ENCODE data around the gene PPP1R37. TPM values are rescaled to one million over a fixed set of nuclear protein-coding genes. Genes with fewer than 3 reads are reported as not detected.

The PPP1R37 gene
- total RNA-seq, 1 experiment from 2014 or later = 33.6 TPM

DNA sequence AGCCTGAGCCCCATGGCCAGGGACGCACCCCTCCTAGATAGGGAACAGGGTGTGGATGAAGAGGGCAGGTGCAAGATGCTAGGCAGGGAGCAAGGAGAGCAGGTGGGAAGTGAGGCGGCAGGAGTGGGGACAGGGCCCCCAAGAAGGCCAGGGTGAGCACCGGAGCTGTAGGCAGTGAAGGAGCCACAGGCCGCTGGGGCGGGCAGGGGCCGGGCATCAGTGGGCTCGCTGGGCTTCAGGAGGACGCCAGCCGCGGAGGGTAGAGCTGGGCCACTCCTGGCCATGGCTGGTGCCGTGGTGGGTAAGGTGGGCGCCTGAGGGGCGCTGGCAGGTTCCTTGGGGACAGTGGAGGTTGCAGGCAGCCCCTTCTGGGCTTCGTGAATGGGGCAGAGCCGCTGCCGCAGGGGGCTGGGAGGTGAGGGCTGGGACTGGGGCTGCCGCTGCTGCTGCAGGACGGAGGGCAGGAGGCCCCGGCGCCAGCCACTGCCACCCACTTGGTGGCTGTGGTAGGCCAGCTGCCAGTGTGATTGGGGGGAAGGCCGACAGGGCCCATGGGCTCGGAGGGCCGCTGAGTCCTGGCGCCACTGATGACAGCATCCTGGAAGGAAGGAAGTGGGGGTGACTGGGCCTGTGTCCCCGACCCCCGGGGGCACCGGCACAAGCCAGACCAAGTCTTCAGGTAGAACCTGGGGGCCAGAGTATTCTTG is 65.7 kb downstream of the PPP1R37 start:
- Histone ChIP-seq H3K79me2 (ENCODE audit: insufficient read depth, low read length) (no peaks in the 10 kb centered on the region), H3K18ac (ENCODE audit: insufficient read length, low read depth, low read length) (no peak overlapping the region), H4K20me1 (ENCODE audit: control insufficient read depth, insufficient read depth, insufficient read length) (no peaks in the 10 kb centered on the region), H3K9ac (ENCODE audit: extremely low read depth, insufficient read length, low read length) (no peak overlapping the region), H2BK15ac (ENCODE audit: low read depth, low read length) (no peak overlapping the region), H4K5ac (ENCODE audit: insufficient read length, low read depth, low read length) (no peak overlapping the region), H3K4me2 (ENCODE audit: insufficient read depth, insufficient read length, low read length) (no peak overlapping the region), H4K91ac (ENCODE audit: insufficient read length, low read depth, low read length) (no peak overlapping the region), H3K27ac (ENCODE audit: insufficient read length, low read depth, low read length) (no peak overlapping the region), H3K4ac (ENCODE audit: low read depth, low read length) (no peak overlapping the region), H2BK5ac (ENCODE audit: insufficient read length, low read length) (no peak overlapping the region), H3K14ac (ENCODE audit: insufficient read depth, low read length) (no peak overlapping the region), H3K23ac (ENCODE audit: insufficient read length, low read depth, low read length) (no peak overlapping the region), H3K23me2 (ENCODE audit: insufficient read length, low read depth, low read length, poor library complexity, severe bottlenecking) (no peaks in the 10 kb centered on the region), H2AK5ac (ENCODE audit: insufficient read length, low read length) (no peak overlapping the region), H2BK120ac (ENCODE audit: low read depth, low read length, poor library complexity, severe bottlenecking) (no peak overlapping the region), H3K79me1 (ENCODE audit: insufficient read depth, low read depth, low read length, poor library complexity, severe bottlenecking) (no peaks in the 10 kb centered on the region), H3K56ac (ENCODE audit: insufficient read length, low read depth, low read length) (no peak overlapping the region), H2AFZ (ENCODE audit: low read length) (no peak overlapping the region), H2BK20ac (ENCODE audit: low read depth, low read length, poor library complexity, severe bottlenecking) (no peak overlapping the region), H3K27me3 (ENCODE audit: insufficient read depth, low read length) (no peaks in the 10 kb centered on the region; the same call in 1 of the 2 replicates), H3K9me3 (ENCODE audit: control insufficient read depth, low read depth, low read length) (no peaks in the 10 kb centered on the region), H4K8ac (replicated peaks; ENCODE audit: insufficient read length, low read depth, low read length) (no peak overlapping the region), H3T11ph (ENCODE audit: low read length) (no peak overlapping the region), H3K4me1 (ENCODE audit: insufficient read depth, low read length) (no peaks in the 10 kb centered on the region), H2BK12ac (ENCODE audit: insufficient read length, low read depth, low read length) (no peak overlapping the region)
- no peak for DNase-seq
- no peaks in the 10 kb centered on the region for H3K9me3 Mint-ChIP-seq
- no CpG with 5 or more reads among the region's 27 CpGs for WGBS (ENCODE audit: extremely low coverage, insufficient read length, low lambda C conversion rate)
- H3K4me1 Mint-ChIP-seq = peaks cover 13 to 36% of the 10 kb centered on the region in 2 experiments
- peaks cover 74% of the 10 kb centered on the region for H3K27me3 Mint-ChIP-seq (ENCODE audit: low read depth)
- no peak overlapping the region for H3K27ac Mint-ChIP-seq
- TF ChIP-seq, protein P1, sequence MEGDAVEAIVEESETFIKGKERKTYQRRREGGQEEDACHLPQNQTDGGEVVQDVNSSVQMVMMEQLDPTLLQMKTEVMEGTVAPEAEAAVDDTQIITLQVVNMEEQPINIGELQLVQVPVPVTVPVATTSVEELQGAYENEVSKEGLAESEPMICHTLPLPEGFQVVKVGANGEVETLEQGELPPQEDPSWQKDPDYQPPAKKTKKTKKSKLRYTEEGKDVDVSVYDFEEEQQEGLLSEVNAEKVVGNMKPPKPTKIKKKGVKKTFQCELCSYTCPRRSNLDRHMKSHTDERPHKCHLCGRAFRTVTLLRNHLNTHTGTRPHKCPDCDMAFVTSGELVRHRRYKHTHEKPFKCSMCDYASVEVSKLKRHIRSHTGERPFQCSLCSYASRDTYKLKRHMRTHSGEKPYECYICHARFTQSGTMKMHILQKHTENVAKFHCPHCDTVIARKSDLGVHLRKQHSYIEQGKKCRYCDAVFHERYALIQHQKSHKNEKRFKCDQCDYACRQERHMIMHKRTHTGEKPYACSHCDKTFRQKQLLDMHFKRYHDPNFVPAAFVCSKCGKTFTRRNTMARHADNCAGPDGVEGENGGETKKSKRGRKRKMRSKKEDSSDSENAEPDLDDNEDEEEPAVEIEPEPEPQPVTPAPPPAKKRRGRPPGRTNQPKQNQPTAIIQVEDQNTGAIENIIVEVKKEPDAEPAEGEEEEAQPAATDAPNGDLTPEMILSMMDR (conservative IDR thresholded peaks at IDR 0.05) = no peak
- no peak overlapping the region for H3K4me3 Mint-ChIP-seq
- no peaks in the 10 kb centered on the region for H3K36me3 Mint-ChIP-seq (ENCODE audit: insufficient read depth in 1 of 3, low read depth in 3 of 3)

Data from H9 (cell line).